Testis (tissue), 2 donors: ENCODE results near the gene PRKACG.

ENCODE experiments used
- CTCF ChIP-seq, 3 experiments: fragments of 450-650 bp in 2 of 3; fragments of 200-600 bp in 1 of 3; sonication (generic) in 1 of 3; IDR thresholded peaks; one replicate each; pipeline ENCODE4 v1.5.1; 2016 to 2019; ENCODE audit warnings: antibody characterized with exemption in 3 of 3, mild to moderate bottlenecking in 2 of 3, moderate library complexity in 1 of 3
- POLR2A ChIP-seq: fragments of 450-650 bp; IDR thresholded peaks from one replicate; pipeline ENCODE4 v1.6.1; 2017; ENCODE audit warnings: antibody characterized with exemption, mild to moderate bottlenecking, moderate library complexity

GRCh38 chr9:69018737-69019136, 4.8 kb upstream of the PRKACG start:
- TF ChIP-seq CTCF (IDR thresholded peaks at IDR 0.05) (no peak), POLR2A (no peak)
